HUES6 (cell line): ENCODE results near the gene MGLL.
A peak's percentile ranks its signal among the peaks of the same experiment; 100 is the strongest.

Experiments
- H3K27ac ChIP-seq: 2 replicates; pipeline ENCODE4 v1.7.0; 2013; ENCODE audit warnings: low read depth, mild to moderate bottlenecking, low read length, inconsistent platforms
- H3K27me3 ChIP-seq: 2 replicates; pipeline ENCODE4 v1.6.1; 2013; ENCODE audit warnings: low read length; ENCODE audit not compliant: control insufficient read depth, insufficient read depth
- H3K36me3 ChIP-seq: 2 replicates; pipeline ENCODE4 v1.6.1; 2013; ENCODE audit warnings: low read length; ENCODE audit not compliant: control insufficient read depth, insufficient read depth
- H3K4me1 ChIP-seq: 2 replicates; pipeline ENCODE4 v1.6.1; 2013; ENCODE audit warnings: low read length; ENCODE audit not compliant: control insufficient read depth, insufficient read depth
- H3K4me3 ChIP-seq: 2 replicates; pipeline ENCODE4 v1.5.1; 2013; ENCODE audit warnings: low read depth, low read length
- H3K9ac ChIP-seq: one replicate; pipeline ENCODE4 v1.6.1; 2013; ENCODE audit warnings: mild to moderate bottlenecking, low read length
- H3K9me3 ChIP-seq: 2 replicates; pipeline ENCODE4 v1.6.1; 2013; ENCODE audit warnings: low read depth, low read length; ENCODE audit not compliant: control insufficient read depth, insufficient read depth

Gene MGLL

GRCh38 chr3:127835993-127836882 lies 13.9 kb upstream of the MGLL start:
- Histone ChIP-seq H3K4me3 (no peak overlapping the region), H3K9me3 (peaks cover 4% of the 10 kb centered on the region; the same call in 1 of the 2 replicates), H3K36me3 (no peaks in the 10 kb centered on the region), H3K27ac (no peak overlapping the region), H3K4me1 (no peaks in the 10 kb centered on the region), H3K27me3 (no peaks in the 10 kb centered on the region), H3K9ac (no peak overlapping the region)

DNA sequence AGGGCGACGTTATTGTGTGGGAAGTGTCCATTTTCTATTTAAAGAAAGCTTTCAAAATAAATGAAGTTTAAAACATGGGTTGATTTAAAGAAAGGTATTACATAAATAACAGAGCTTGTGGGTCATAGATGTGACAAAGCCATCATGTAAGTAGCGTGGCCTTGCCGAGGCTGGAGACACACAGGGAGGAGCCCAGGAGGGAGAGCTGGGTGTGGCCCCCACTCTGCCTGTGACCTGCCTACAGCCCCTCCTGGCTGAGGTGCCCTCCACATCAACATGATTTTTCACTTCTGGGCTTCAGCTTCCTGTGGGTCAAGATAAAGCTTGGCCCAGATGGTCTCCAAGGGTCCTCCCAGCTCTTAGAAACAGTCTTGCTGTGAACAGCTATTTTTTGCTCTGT lies 12.5 kb upstream of the MGLL start:
- Histone ChIP-seq H3K4me3 (no peak overlapping the region), H3K9ac (no peak overlapping the region), H3K27ac (no peak overlapping the region), H3K9me3 (peaks cover 4% of the 10 kb centered on the region; the same call in 1 of the 2 replicates), H3K36me3 (no peaks in the 10 kb centered on the region), H3K4me1 (no peaks in the 10 kb centered on the region), H3K27me3 (no peaks in the 10 kb centered on the region)

GRCh38 chr3:127833281-127834032 lies 11.1 kb upstream of the MGLL start:
- Histone ChIP-seq H3K9ac (no peak overlapping the region), H3K4me3 (no peak overlapping the region), H3K36me3 (no peaks in the 10 kb centered on the region), H3K27ac (no peak overlapping the region), H3K4me1 (no peaks in the 10 kb centered on the region), H3K9me3 (peaks cover 4% of the 10 kb centered on the region), H3K27me3 (no peaks in the 10 kb centered on the region)

DNA sequence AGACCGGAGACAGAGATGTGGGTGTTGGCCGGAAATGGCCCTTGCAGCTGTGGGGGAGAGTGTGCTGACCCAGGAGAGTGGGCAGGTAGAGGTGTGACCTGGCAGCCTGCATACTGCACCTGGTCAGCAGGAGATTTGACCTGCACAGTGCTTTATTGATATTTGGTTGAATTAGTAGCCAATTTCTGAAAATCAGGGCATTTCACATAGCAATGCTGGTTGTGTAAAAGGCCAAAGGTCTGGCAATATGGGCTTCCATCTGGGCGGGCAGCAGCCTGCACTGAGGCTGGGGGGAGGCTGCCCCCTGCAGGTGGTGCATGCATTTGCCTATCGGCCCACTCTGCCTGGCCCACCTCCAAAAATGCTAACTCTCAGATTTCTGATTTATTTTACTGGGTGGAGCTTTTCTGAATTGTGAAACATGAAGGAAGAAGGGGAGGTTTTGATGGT lies 9.4 kb upstream of the MGLL start:
- Histone ChIP-seq H3K4me1 (no peaks in the 10 kb centered on the region), H3K27me3 (no peaks in the 10 kb centered on the region), H3K9ac (no peak overlapping the region), H3K27ac (no peak overlapping the region), H3K9me3 (peaks cover 4% of the 10 kb centered on the region), H3K4me3 (no peak overlapping the region), H3K36me3 (no peaks in the 10 kb centered on the region)

GRCh38 chr3:127829537-127829936 lies 7.2 kb upstream of the MGLL start:
- peaks cover 4% of the 10 kb centered on the region for H3K9me3 ChIP-seq
- no peak overlapping the region for H3K9ac ChIP-seq
- H3K27ac ChIP-seq, result no peak overlapping the region
- no peaks in the 10 kb centered on the region for H3K36me3 ChIP-seq
- peaks cover 3% of the 10 kb centered on the region; the same call in 1 of the 2 replicates for H3K27me3 ChIP-seq
- H3K4me3 ChIP-seq, result no peak overlapping the region
- H3K4me1 ChIP-seq, result no peaks in the 10 kb centered on the region

DNA sequence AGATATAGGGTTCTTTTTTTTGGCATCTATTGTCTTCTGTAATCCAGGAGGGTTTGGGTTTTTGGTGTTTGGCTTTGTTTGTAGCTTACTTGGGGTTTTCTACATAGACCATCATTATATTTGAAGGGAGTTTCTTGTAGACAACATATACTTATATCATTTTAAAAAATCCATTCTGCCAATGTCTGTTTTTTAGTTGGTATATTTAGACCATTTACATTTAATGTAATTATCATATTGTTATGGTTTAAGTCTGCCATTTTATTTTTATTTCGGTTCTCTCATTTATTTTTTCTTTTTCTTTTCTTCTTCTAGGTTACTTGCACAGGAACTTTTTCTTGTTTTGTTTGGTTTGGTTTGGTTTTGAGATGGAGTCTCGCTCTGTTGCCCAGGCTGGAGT lies 5.5 kb upstream of the MGLL start:
- no peaks in the 10 kb centered on the region for H3K4me1 ChIP-seq
- no peak overlapping the region for H3K9ac ChIP-seq
- H3K36me3 ChIP-seq, result no peaks in the 10 kb centered on the region
- H3K4me3 ChIP-seq, result no peak overlapping the region
- H3K9me3 ChIP-seq, result no peaks in the 10 kb centered on the region; the same call in 1 of the 2 replicates
- H3K27ac ChIP-seq, result no peak overlapping the region
- H3K27me3 ChIP-seq, result peaks cover 19% of the 10 kb centered on the region

DNA sequence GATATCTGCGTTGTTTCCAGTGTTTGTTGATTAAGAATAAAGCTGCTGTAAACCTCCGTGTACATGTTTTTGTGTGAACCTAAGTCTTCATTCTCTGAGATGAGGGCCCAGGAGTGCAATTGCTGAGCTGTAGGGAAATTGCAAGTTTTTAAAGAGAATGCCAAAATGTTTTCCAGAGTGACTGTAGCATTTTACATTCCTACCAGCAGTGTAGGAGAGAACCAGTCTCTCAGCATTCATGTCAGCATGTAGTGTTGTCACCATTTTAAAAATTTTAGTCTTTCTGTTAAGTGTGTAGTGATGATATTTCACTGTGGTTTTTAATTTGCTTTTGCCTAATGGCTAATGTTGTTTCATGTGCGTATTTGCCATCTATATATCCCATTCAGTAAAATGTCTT lies 3.4 kb upstream of the MGLL start:
- Histone ChIP-seq H3K27me3 (peaks cover 40% of the 10 kb centered on the region), H3K4me3 (no peak overlapping the region), H3K4me1 (0 out of 2 replicates have a peak, but pooled peaks cover 3% of the 10 kb centered on the region), H3K36me3 (no peaks in the 10 kb centered on the region), H3K9me3 (no peaks in the 10 kb centered on the region; the same call in 1 of the 2 replicates), H3K9ac (no peak overlapping the region), H3K27ac (no peak overlapping the region)

DNA sequence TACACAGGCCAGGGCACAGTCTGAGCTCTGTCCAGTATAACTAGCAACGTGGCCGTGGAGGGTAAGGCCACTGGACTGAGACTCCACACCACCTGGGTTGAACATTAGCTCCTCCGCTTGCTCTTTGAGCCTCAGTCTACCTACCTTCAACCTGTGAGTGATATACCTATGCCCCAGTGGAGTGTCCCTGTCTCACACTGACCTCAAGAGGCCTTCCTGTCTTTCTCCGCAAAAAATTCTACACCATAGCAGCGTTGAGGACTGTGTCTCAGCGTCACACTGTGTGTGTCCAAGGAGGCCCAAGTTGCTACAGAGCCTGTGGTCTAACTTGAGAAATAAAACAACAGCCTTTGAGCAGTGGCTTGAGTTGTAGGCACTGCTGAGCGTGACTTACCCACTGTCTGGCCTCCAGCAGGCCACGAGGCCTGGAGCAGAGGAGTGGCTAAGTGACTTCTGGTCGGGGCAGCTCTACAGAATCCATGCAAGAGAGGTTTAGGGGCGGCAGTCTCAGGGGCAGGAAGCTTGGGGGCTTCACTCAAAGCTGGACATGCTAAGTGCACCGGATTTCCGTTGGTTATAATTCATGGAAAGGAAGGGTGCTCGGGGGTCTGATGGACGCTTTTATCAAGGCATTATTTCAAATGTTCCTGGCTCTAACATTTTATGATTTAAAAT lies 2.0 kb upstream of the MGLL start:
- no peak overlapping the region for H3K4me3 ChIP-seq
- H3K27me3 ChIP-seq, result peaks cover 44% of the 10 kb centered on the region
- peaks cover 13% of the 10 kb centered on the region for H3K4me1 ChIP-seq

DNA sequence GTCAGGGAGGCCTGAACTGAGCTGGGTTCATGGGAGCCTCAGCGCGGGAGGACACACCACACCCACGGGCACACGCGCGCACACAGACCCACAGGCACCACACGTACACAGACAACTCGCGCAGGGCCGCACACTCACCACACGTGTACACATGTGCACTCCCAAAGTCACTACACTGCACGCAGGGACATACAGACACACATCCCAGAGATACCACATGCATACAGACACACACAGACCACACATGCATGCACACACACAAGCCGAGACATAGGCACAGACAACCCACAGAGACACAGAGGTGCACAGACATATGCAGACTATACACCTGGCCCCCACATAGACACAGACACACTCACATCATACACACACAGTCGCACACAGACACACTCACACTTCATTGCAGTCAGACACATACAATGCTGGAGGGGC lies 1.1 kb upstream of the MGLL start:
- peak overlapping the region; percentile 42 for H3K4me3 ChIP-seq
- H3K9ac ChIP-seq, result no peak overlapping the region
- no peak overlapping the region for H3K27ac ChIP-seq
- H3K4me1 ChIP-seq, result peaks cover 13% of the 10 kb centered on the region
- H3K36me3 ChIP-seq, result no peaks in the 10 kb centered on the region
- no peaks in the 10 kb centered on the region; the same call in 1 of the 2 replicates for H3K9me3 ChIP-seq
- H3K27me3 ChIP-seq, result peaks cover 44% of the 10 kb centered on the region

More for the DNA sequence above, 2.0 kb upstream of the MGLL start:
- no peaks in the 10 kb centered on the region; the same call in 1 of the 2 replicates for H3K9me3 ChIP-seq
- H3K27ac ChIP-seq, result no peak overlapping the region
- no peaks in the 10 kb centered on the region for H3K36me3 ChIP-seq
- H3K9ac ChIP-seq, result no peak overlapping the region

- Histone ChIP-seq H3K4me1 (peaks cover 13% of the 10 kb centered on the region), H3K4me3 (peak overlapping the region; percentile 85), H3K36me3 (no peaks in the 10 kb centered on the region), H3K9me3 (no peaks in the 10 kb centered on the region), H3K9ac (peak overlapping the region; percentile 22), H3K27ac (no peak overlapping the region), H3K27me3 (peaks cover 44% of the 10 kb centered on the region)
These were observed 539 bp upstream of the MGLL start for GRCh38 chr3:127822682-127823425.
